H1 (cell line): ENCODE measurements around the gene WEE2. TPM values are rescaled to one million over a fixed set of nuclear protein-coding genes. Genes with fewer than 3 reads are reported as not detected.

Experiments used
- CTCF ChIA-PET: fragments of 300-600 bp; sonication (Branson Sonifier 250); formaldehyde crosslinking; loops from one replicate; lab custom pipeline; 2021; ENCODE audit not compliant: partially characterized antibody; lab: Charles Lee
- POLR2A ChIA-PET: fragments of 300-600 bp; sonication (Branson Sonifier 250); formaldehyde crosslinking; loops from one replicate; lab custom pipeline; 2021; ENCODE audit warnings: inconsistent platforms; ENCODE audit not compliant: partially characterized antibody; lab: Charles Lee
- DNase-seq, 2 experiments: peaks; one replicate each; pipeline versions ENCODE4 v3.0.0 to v3.0.0-alpha.2; 2010 to 2022; ENCODE audit warnings: low spot score in 2 of 2, low read depth in 1 of 2, mixed read lengths in 1 of 2
- FAIRE-seq: peaks from 2 replicates; lab custom pipeline; 2011; peaks lifted over from hg19 to GRCh38; lab: Jason Lieb, UNC
- H2AFZ ChIP-seq: 2 replicates; pipeline ENCODE4 v1.8.1; 2012; ENCODE audit warnings: low read length, inconsistent platforms
- H2AK5ac ChIP-seq: 2 replicates; pipeline ENCODE4 v1.6.1; 2013; ENCODE audit warnings: low read depth, low read length
- H2BK120ac ChIP-seq: replicated peaks from 2 replicates; pipeline ENCODE3; 2013; ENCODE audit warnings: low read depth, low read length, inconsistent platforms
- H2BK12ac ChIP-seq: 2 replicates; pipeline ENCODE4 v1.6.1; 2013; ENCODE audit warnings: low read depth, low read length
- H2BK15ac ChIP-seq: 2 replicates; pipeline ENCODE4 v1.6.1; 2013; ENCODE audit warnings: low read length
- H2BK20ac ChIP-seq: 2 replicates; pipeline ENCODE4 v1.6.1; 2013; ENCODE audit warnings: low read length
- H2BK5ac ChIP-seq: 2 replicates; pipeline ENCODE4 v1.6.1; 2013; ENCODE audit warnings: low read depth, low read length
- H3K14ac ChIP-seq: 2 replicates; pipeline ENCODE4 v1.6.1; 2013; ENCODE audit warnings: inconsistent platforms; ENCODE audit not compliant: insufficient read length
- H3K18ac ChIP-seq: 2 replicates; pipeline ENCODE4 v1.6.1; 2013; ENCODE audit warnings: low read length; ENCODE audit errors: extremely low read depth
- H3K23ac ChIP-seq: 2 replicates; pipeline ENCODE4 v1.6.1; 2013; ENCODE audit warnings: inconsistent platforms; ENCODE audit not compliant: insufficient read length
- H3K23me2 ChIP-seq: 2 replicates; pipeline ENCODE4 v1.6.1; 2013; ENCODE audit warnings: low read depth, low read length
- H3K27ac ChIP-seq: 2 replicates; pipeline ENCODE4 v1.6.1; 2011; ENCODE audit warnings: low read depth, low read length, inconsistent platforms
- H3K27me3 ChIP-seq, 4 experiments: replicated peaks in 1 of 4; 1 replicate in 1 of 4; 2 replicates in 3 of 4; pipeline versions ENCODE4 v1.6.1 to v1.8.1; 2011 to 2013; ENCODE audit warnings: low read length in 3 of 4, mild to moderate bottlenecking in 3 of 4, inconsistent platforms in 2 of 4, mixed read lengths in 2 of 4, moderate library complexity in 1 of 4; ENCODE audit not compliant: control insufficient read depth in 3 of 4, insufficient read depth in 3 of 4; ENCODE audit errors: extremely low read depth in 1 of 4
- H3K36me3 ChIP-seq, 4 experiments: 2 replicates each; pipeline versions ENCODE4 v1.6.1 to v1.8.1; 2011 to 2013; ENCODE audit warnings: mild to moderate bottlenecking in 4 of 4, low read length in 3 of 4, moderate library complexity in 2 of 4, control low read depth in 1 of 4, inconsistent platforms in 1 of 4; ENCODE audit not compliant: insufficient read depth in 4 of 4, control insufficient read depth in 2 of 4
- H3K4ac ChIP-seq: replicated peaks from 2 replicates; pipeline ENCODE3; 2013; ENCODE audit warnings: low read length, low read depth, mixed read lengths, inconsistent platforms; ENCODE audit not compliant: insufficient read length
- H3K4me1 ChIP-seq, 4 experiments: replicated peaks in 1 of 4; 1 replicate in 1 of 4; 2 replicates in 3 of 4; pipeline versions ENCODE4 v1.6.1 to v1.8.1; 2011 to 2013; ENCODE audit warnings: low read length in 3 of 4, inconsistent platforms in 2 of 4, mixed read lengths in 1 of 4; ENCODE audit not compliant: insufficient read depth in 4 of 4, control insufficient read depth in 3 of 4
- H3K4me2 ChIP-seq, 2 experiments: 2 replicates each; pipeline versions ENCODE4 v1.6.1 to v1.8.1; 2011 to 2013; ENCODE audit warnings: low read depth in 2 of 2, low read length in 2 of 2, control low read depth in 1 of 2, inconsistent platforms in 1 of 2, mild to moderate bottlenecking in 1 of 2; ENCODE audit not compliant: insufficient read depth in 1 of 2
- H3K4me3 ChIP-seq, 4 experiments: fragments of 200-600, 300-600 bp in 1 of 4; sonication (generic), shearing (Covaris generic), sonication (Bioruptor Twin) in 1 of 4; 2 replicates each; pipeline versions ENCODE4 v1.5.1 to v1.8.1; 2011 to 2016; ENCODE audit warnings: low read length in 4 of 4, low read depth in 3 of 4, control low read depth in 2 of 4, inconsistent platforms in 2 of 4, mild to moderate bottlenecking in 2 of 4, mixed read lengths in 1 of 4, moderate library complexity in 1 of 4; ENCODE audit not compliant: insufficient read depth in 2 of 4; ENCODE audit errors: extremely low read depth in 1 of 4
- H3K56ac ChIP-seq: replicated peaks from 2 replicates; pipeline ENCODE3; 2013; ENCODE audit warnings: low read depth, mild to moderate bottlenecking, mixed read lengths, low read length, inconsistent platforms; ENCODE audit not compliant: insufficient read length
- H3K79me1 ChIP-seq: 2 replicates; pipeline ENCODE4 v1.6.1; 2013; ENCODE audit warnings: low read depth, low read length, control low read depth
- H3K79me2 ChIP-seq, 2 experiments: 2 replicates each; pipeline versions ENCODE4 v1.6.1 to v1.8.1; 2012 to 2013; ENCODE audit warnings: low read length in 2 of 2, mild to moderate bottlenecking in 2 of 2, inconsistent platforms in 1 of 2; ENCODE audit not compliant: insufficient read depth in 2 of 2, control insufficient read depth in 1 of 2
- H3K9ac ChIP-seq, 4 experiments: replicated peaks in 1 of 4; 1 replicate in 1 of 4; 2 replicates in 3 of 4; pipeline versions ENCODE4 v1.6.1 to v1.8.1; 2011 to 2013; ENCODE audit warnings: low read depth in 3 of 4, low read length in 3 of 4, control low read depth in 2 of 4, mild to moderate bottlenecking in 2 of 4, moderate library complexity in 2 of 4, inconsistent platforms in 1 of 4; ENCODE audit errors: extremely low read depth in 1 of 4
- H3K9me3 ChIP-seq, 2 experiments: 2 replicates each; pipeline versions ENCODE4 v1.6.1 to v1.8.1; 2012 to 2013; ENCODE audit warnings: mild to moderate bottlenecking in 2 of 2, moderate library complexity in 2 of 2, control low read depth in 1 of 2, inconsistent platforms in 1 of 2, low read depth in 1 of 2, low read length in 1 of 2, mixed read lengths in 1 of 2; ENCODE audit not compliant: insufficient read depth in 2 of 2
- H4K20me1 ChIP-seq, 2 experiments: replicated peaks in 1 of 2; 2 replicates each; pipeline versions ENCODE3 to v1.8.1; 2011 to 2013; ENCODE audit warnings: inconsistent platforms in 2 of 2, low read length in 2 of 2, mild to moderate bottlenecking in 1 of 2; ENCODE audit not compliant: insufficient read depth in 2 of 2, control insufficient read depth in 1 of 2
- H4K5ac ChIP-seq: 2 replicates; pipeline ENCODE4 v1.6.1; 2013; ENCODE audit warnings: low read length, low read depth, mixed read lengths, inconsistent platforms; ENCODE audit not compliant: insufficient read length
- H4K8ac ChIP-seq: 2 replicates; pipeline ENCODE4 v1.8.0; 2013; ENCODE audit warnings: mild to moderate bottlenecking, moderate library complexity, low read length, inconsistent platforms; ENCODE audit not compliant: insufficient read depth; ENCODE audit errors: extremely low read depth
- H4K91ac ChIP-seq: replicated peaks from 2 replicates; pipeline ENCODE3; 2013; ENCODE audit warnings: low read length, mixed read lengths, inconsistent platforms; ENCODE audit not compliant: insufficient read length
- CTCF ChIP-seq, 3 experiments: IDR thresholded peaks; 1 replicate in 2 of 3; 2 replicates in 1 of 3; pipeline versions ENCODE4 v1.5.1 to v1.6.1; 2011; ENCODE audit warnings: low read length in 3 of 3, mild to moderate bottlenecking in 3 of 3, inconsistent platforms in 2 of 3, low read depth in 1 of 3, moderate library complexity in 1 of 3; ENCODE audit not compliant: insufficient read depth in 1 of 3; ENCODE audit errors: control extremely low read depth in 1 of 3
- E2F6 ChIP-seq: IDR thresholded peaks from 2 replicates; pipeline ENCODE4 v1.6.1; 2012; ENCODE audit warnings: inconsistent platforms
- FOSL1 ChIP-seq: IDR thresholded peaks from 2 replicates; pipeline ENCODE4 v1.6.1; 2011; ENCODE audit warnings: mild to moderate bottlenecking, low read depth, low read length, moderate library complexity; ENCODE audit not compliant: insufficient read depth
- HDAC6 ChIP-seq: IDR thresholded peaks from one replicate; pipeline ENCODE4 v1.7.1; 2012; ENCODE audit warnings: low read depth, mild to moderate bottlenecking, inconsistent platforms, low read length, moderate library complexity
- JUND ChIP-seq: IDR thresholded peaks from 2 replicates; pipeline ENCODE4 v1.6.1; 2011; ENCODE audit warnings: mild to moderate bottlenecking, improper control_type of control experiment, low read length
- RAD21 ChIP-seq, 2 experiments: IDR thresholded peaks in 1 of 2; conservative IDR thresholded peaks in 1 of 2; 2 replicates each; pipeline ENCODE4 v1.6.1; 2011; ENCODE audit warnings: low read depth in 2 of 2, low read length in 2 of 2, improper control_type of control experiment in 1 of 2, inconsistent platforms in 1 of 2, mild to moderate bottlenecking in 1 of 2, moderate library complexity in 1 of 2
- SRF ChIP-seq: IDR thresholded peaks from 2 replicates; pipeline ENCODE4 v1.6.1; 2011; ENCODE audit warnings: mild to moderate bottlenecking, low read depth, low read length, moderate library complexity
- ZNF274 ChIP-seq: IDR thresholded peaks from 2 replicates; pipeline ENCODE4 v1.7.0; 2012; ENCODE audit warnings: low read length, borderline replicate concordance; ENCODE audit errors: extremely low read depth
- WGBS, 2 experiments: shearing (Covaris generic) in 1 of 2; methylation state at CpG; one replicate each; pipeline versions ENCODE4 v1.1.6 to v1.1.7; 2013 to 2015; ENCODE audit warnings: low lambda C conversion rate in 2 of 2, mixed read lengths in 2 of 2, inconsistent platforms in 1 of 2, low coverage in 1 of 2, missing lambda C conversion rate in 1 of 2; ENCODE audit not compliant: insufficient replicate concordance in 2 of 2, insufficient coverage in 1 of 2, insufficient read length in 1 of 2; ENCODE audit errors: extremely low coverage in 1 of 2, missing lambda C conversion rate in 1 of 2; 5-methylcytosine and 5-hydroxymethylcytosine counted together
- polyA plus RNA-seq, 7 experiments: library from polyadenylated mRNA; depleted of rRNA in 3 of 7; stranded (reverse) in 5 of 7; unstranded in 2 of 7; fragments of >200 nt in 5 of 7; fragments of 200-250 nt in 2 of 7; gene quantifications; 1 replicate in 5 of 7; 2 replicates in 1 of 7; 4 replicates in 1 of 7; pipeline versions ENCODE4 v1.2.1 to v1.2.3, GENCODE V29; 2011 to 2013; ENCODE audit warnings: missing spikeins in 2 of 7, mixed read lengths in 2 of 7
- total RNA-seq: library from RNA; stranded (reverse); fragmentation: NEBNext Ultra II Directional; extraction: Animal tissue kit (Norgen Biotek cat#: 25700); gene quantifications from 2 replicates; pipeline ENCODE4 v1.2.1, GENCODE V29; 2021

WEE2 gene
- total and polyA plus RNA-seq, 2 of the 8 experiments (the other 6 are each of a cell fraction or from before 2014, with no cell fraction given) = 0.02 TPM; not detected in 1

DNA sequence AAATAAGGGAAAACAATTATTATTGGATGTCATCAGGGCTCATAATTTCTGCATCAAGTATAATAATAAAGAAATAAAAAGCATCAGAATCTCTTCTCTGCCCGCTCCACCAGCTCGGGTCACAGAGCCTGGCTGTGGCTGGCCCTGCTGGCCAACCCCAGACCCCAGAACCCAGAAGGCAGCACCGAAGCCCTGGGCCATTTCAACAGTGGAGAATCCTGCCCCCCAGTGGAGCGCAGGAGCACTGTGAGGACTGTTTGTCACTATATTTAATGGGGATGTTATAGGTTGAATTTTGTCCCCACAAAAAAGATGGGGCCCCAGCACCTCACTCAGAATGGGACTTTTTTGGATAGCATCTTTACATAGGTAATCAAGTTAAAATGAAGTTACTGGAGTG lies 33.5 kb upstream of the WEE2 start:
- H3K56ac ChIP-seq = no peak overlapping the region
- H2BK120ac ChIP-seq = no peak overlapping the region
- H3K18ac ChIP-seq = no peak overlapping the region
- H2AFZ ChIP-seq = no peak overlapping the region
- no peaks in the 10 kb centered on the region for H3K79me1 ChIP-seq
- H3K4me2 ChIP-seq = no peak overlapping the region
- peak; percentile 39 to 71 for DNase-seq
- H3K23ac ChIP-seq = no peak overlapping the region
- H4K5ac ChIP-seq = no peak overlapping the region
- no peak overlapping the region for H3K27ac ChIP-seq
- peaks cover 0 to 2% of the 10 kb centered on the region in 2 experiments for H4K20me1 ChIP-seq
- H3K79me2 ChIP-seq = no peaks in the 10 kb centered on the region
- no peak overlapping the region for H4K8ac ChIP-seq
- no peak for FAIRE-seq
- H3K14ac ChIP-seq = no peak overlapping the region
- no peak overlapping the region for H2AK5ac ChIP-seq
- H2BK15ac ChIP-seq = no peak overlapping the region
- ChIA-PET POLR2A (interaction anchor here (1.2 to 1.5 kb wide), 3 partner anchors 12 to 28 kb away, joined by 3 to 5 read pairs (median 4); no protein-coding TSS in a partner anchor), CTCF (interaction anchor here (0.7 to 5.1 kb wide), 18 partner anchors 8 to 198 kb away, joined by 3 to 62 read pairs (median 4); partner anchors contain the start of genes DENND11 and WEE2)
- H2BK12ac ChIP-seq = no peak overlapping the region
- no peaks in the 10 kb centered on the region for H3K23me2 ChIP-seq
- H3K36me3 ChIP-seq = peaks cover 0 to 15% (median 5%) of the 10 kb centered on the region in 4 experiments; a peak in 5 of 8 replicates
- H3K9ac ChIP-seq = no peak overlapping the region
- H3K9me3 ChIP-seq = peaks cover 0 to 3% of the 10 kb centered on the region in 2 experiments; a peak in 1 of 4 replicates
- no peak for TF ChIP-seq HDAC6
- TF ChIP-seq ZNF274 = 0 out of 2 replicates have a peak, but pooled peaks have one; percentile 13
- TF ChIP-seq E2F6 = no peak
- TF ChIP-seq JUND = no peak
- no peak for TF ChIP-seq SRF
- TF ChIP-seq FOSL1 = no peak
- TF ChIP-seq CTCF (IDR thresholded peaks at IDR 0.05; ENCODE audit: control extremely low read depth in 1 of 3, insufficient read depth in 1 of 3, low read depth in 1 of 3, low read length in 3 of 3) = peak; percentile 74 to 82 (median 76)
- peak; percentile 75 to 77 for TF ChIP-seq RAD21 (IDR thresholded peaks at IDR 0.05 in 1 of 2, conservative IDR thresholded peaks at IDR 0.05 in 1 of 2; ENCODE audit: low read depth in 2 of 2, low read length in 2 of 2)
- TF ChIP-seq, all 59 proteins: peak for 3
- Histone ChIP-seq H3K4me1 (no peaks in the 10 kb centered on the region; a peak in 1 of 7 replicates), H4K91ac (no peak overlapping the region), H3K4ac (no peak overlapping the region), H2BK20ac (no peak overlapping the region), H2BK5ac (no peak overlapping the region), H3K4me3 (no peak overlapping the region), H3K27me3 (no peaks in the 10 kb centered on the region)
- WGBS, 2 experiments = 49% methylated on average over 4 of the region's 4 CpGs; no CpG with 5 or more reads in 1 of the 2 experiments
